AG09309 (cell line): ENCODE measurements around the gene EFR3B.
A peak's percentile ranks its signal among the peaks of the same experiment; 100 is the strongest.
"Not testable (repeated sequence)": the region's sequence is repeated elsewhere in the genome, so short reads cannot be mapped to it uniquely, and the experiment has no call there.

Source experiments
- DNase-seq: peaks from one replicate; pipeline ENCODE4 v3.0.0-alpha.2; 2010; ENCODE audit warnings: low read depth
- H3K4me3 ChIP-seq: 2 replicates; pipeline ENCODE4 v1.5.1; 2011; ENCODE audit warnings: mild to moderate bottlenecking, low read depth, low read length, moderate library complexity; ENCODE audit not compliant: control insufficient read depth
- TF ChIP-seq, protein P1 (sequence below): IDR thresholded peaks from 2 replicates; pipeline ENCODE4 v1.5.1; 2011; ENCODE audit warnings: mild to moderate bottlenecking, low read depth, low read length, inconsistent platforms; ENCODE audit not compliant: insufficient read depth, control insufficient read depth; ENCODE audit errors: missing control alignments

The EFR3B gene

GRCh38 chr2:25125189-25125588, 83.3 kb downstream of the EFR3B start:
- TF ChIP-seq, protein P1, sequence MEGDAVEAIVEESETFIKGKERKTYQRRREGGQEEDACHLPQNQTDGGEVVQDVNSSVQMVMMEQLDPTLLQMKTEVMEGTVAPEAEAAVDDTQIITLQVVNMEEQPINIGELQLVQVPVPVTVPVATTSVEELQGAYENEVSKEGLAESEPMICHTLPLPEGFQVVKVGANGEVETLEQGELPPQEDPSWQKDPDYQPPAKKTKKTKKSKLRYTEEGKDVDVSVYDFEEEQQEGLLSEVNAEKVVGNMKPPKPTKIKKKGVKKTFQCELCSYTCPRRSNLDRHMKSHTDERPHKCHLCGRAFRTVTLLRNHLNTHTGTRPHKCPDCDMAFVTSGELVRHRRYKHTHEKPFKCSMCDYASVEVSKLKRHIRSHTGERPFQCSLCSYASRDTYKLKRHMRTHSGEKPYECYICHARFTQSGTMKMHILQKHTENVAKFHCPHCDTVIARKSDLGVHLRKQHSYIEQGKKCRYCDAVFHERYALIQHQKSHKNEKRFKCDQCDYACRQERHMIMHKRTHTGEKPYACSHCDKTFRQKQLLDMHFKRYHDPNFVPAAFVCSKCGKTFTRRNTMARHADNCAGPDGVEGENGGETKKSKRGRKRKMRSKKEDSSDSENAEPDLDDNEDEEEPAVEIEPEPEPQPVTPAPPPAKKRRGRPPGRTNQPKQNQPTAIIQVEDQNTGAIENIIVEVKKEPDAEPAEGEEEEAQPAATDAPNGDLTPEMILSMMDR, result no peak
- no peak for DNase-seq
- H3K4me3 ChIP-seq, result no peak overlapping the region

GRCh38 chr2:25125976-25126375, 84.1 kb downstream of the EFR3B start:
- TF ChIP-seq, protein P1, result no peak
- H3K4me3 ChIP-seq, result no peak overlapping the region
- no peak for DNase-seq

DNA sequence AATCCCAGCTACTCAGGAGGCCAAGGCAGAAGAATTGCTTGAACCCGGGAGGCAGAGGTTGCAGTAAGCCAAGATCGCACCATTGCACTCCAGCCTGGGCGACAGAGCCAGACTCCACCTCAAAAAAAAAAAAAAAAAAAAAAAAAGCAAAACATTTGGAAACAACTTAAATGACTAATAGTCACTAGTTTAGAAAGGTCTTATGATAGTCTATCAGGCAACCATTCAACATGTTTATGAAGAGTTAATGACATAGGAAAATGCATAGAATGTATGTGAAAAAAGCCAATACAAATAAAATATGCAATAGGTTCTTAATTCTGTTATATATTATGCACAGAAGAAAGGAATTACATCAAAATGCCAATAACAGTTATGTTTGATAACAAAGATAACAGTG, 85.2 kb downstream of the EFR3B start:
- not testable (repeated sequence) for DNase-seq, H3K4me3 ChIP-seq

- peak; percentile 7 for DNase-seq
- no peak overlapping the region for H3K4me3 ChIP-seq
- TF ChIP-seq, protein P1, result no peak
Observed at GRCh38 chr2:25127646-25128045, 85.8 kb downstream of the EFR3B start.

- no peak for DNase-seq
- TF ChIP-seq, protein P1, result no peak
- no peak overlapping the region for H3K4me3 ChIP-seq
Observed at GRCh38 chr2:25129901-25130520, 88.1 kb downstream of the EFR3B start.

DNA sequence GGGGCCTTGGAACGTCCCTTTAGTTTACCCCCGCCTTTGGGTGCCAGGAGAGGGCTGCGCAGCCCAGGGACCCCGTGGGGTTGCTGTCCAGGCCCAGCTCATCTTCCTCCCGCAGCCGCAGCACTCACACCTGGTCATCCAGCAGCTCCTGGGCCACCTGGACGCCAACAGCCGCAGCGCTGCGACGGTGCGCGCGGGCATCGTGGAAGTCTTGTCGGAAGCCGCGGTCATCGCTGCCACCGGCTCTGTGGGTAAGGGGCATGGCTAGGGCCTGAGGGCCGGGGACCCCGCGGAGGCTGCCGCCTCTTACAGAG, 89.3 kb downstream of the EFR3B start:
- TF ChIP-seq, protein P1, result no peak
- H3K4me3 ChIP-seq, result no peak overlapping the region
- no peak for DNase-seq

DNA sequence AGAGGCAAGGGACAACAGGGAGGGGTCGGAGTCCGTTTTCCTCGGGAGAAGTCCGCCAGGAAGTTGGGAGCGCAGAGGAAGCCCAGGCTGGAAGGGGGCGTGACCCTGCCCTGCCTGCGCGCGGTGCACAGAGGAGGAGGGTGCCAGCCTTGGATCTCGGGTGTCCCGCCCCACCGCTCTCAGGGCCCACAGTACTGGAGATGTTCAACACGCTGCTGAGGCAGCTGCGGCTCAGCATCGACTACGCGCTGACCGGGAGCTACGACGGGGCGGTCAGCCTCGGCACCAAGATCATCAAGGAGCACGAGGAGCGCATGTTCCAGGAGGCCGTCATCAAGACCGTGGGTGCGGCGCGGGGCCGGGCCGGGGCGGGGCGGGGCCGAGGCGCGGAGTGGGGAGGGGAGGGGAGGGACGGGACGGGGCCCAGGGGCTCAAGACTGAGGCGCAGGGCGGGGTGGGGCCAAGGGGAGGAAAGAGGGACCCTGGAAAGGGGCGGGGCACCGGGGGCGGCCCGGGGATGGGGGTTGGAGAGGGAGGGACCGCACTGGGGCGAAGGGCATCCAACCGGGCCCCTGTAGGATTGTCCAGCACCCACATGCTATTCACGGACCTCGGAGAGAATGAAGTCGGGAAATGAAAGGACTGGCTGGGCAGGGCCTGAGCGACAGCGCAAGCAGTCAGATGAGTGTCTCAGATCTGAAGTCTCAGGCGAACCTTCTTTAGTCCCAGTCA, 89.9 kb downstream of the EFR3B start:
- TF ChIP-seq, protein P1, result no peak
- no peak overlapping the region for H3K4me3 ChIP-seq
- DNase-seq, result no peak
